ENCODE measurements around the gene POLA1.
"Not testable (repeated sequence)": the region's sequence is repeated elsewhere in the genome, so short reads cannot be mapped to it uniquely, and the experiment has no call there.

The POLA1 gene

GRCh38 chrX:24799565-24799964, 105.8 kb downstream of the POLA1 start:
- no peak for DNase-seq (ENCODE audit: low read depth in 2 of 2)

GRCh38 chrX:24805201-24805600, 111.5 kb downstream of the POLA1 start:
- no peak for DNase-seq (ENCODE audit: low read depth in 2 of 2)

GRCh38 chrX:24819807-24820206, 126.1 kb downstream of the POLA1 start:
- DNase-seq (ENCODE audit: low read depth in 2 of 2), result not testable (repeated sequence)

GRCh38 chrX:24828147-24828546, 134.4 kb downstream of the POLA1 start:
- DNase-seq (ENCODE audit: low read depth in 2 of 2), result no peak

GRCh38 chrX:24828600-24828999, 134.9 kb downstream of the POLA1 start:
- DNase-seq (ENCODE audit: low read depth in 2 of 2), result no peak

GRCh38 chrX:24833695-24834094, 140.0 kb downstream of the POLA1 start:
- DNase-seq (ENCODE audit: low read depth in 2 of 2), result no peak

- DNase-seq (ENCODE audit: low read depth in 2 of 2), result no peak
These were observed 144.2 kb downstream of the POLA1 start for GRCh38 chrX:24837966-24838365.

GRCh38 chrX:24838629-24839028, 144.9 kb downstream of the POLA1 start:
- DNase-seq (ENCODE audit: low read depth in 2 of 2), result no peak

- no peak for DNase-seq (ENCODE audit: low read depth in 2 of 2)
These were observed 145.6 kb downstream of the POLA1 start for GRCh38 chrX:24839331-24839730.

GRCh38 chrX:24842486-24842885, 148.8 kb downstream of the POLA1 start:
- no peak for DNase-seq (ENCODE audit: low read depth in 2 of 2)

GRCh38 chrX:24846550-24847150, 152.9 kb downstream of the POLA1 start:
- no peak for DNase-seq (ENCODE audit: low read depth in 2 of 2)

GRCh38 chrX:24851289-24851688, 157.6 kb downstream of the POLA1 start:
- DNase-seq (ENCODE audit: low read depth in 2 of 2), result no peak

- DNase-seq (ENCODE audit: low read depth in 2 of 2), result no peak
These were observed 158.1 kb downstream of the POLA1 start for GRCh38 chrX:24851780-24852179.

GRCh38 chrX:24858004-24858746, 164.5 kb downstream of the POLA1 start:
- no peak for DNase-seq (ENCODE audit: low read depth in 2 of 2)

- no peak for DNase-seq (ENCODE audit: low read depth in 2 of 2)
These were observed 165.6 kb downstream of the POLA1 start for GRCh38 chrX:24859211-24859841.

GRCh38 chrX:24860140-24860539, 166.4 kb downstream of the POLA1 start:
- DNase-seq (ENCODE audit: low read depth in 2 of 2), result no peak

GRCh38 chrX:24862343-24862742, 168.6 kb downstream of the POLA1 start:
- no peak for DNase-seq (ENCODE audit: low read depth in 2 of 2)

- not testable (repeated sequence) for DNase-seq (ENCODE audit: low read depth in 2 of 2)
These were observed 170.1 kb downstream of the POLA1 start for GRCh38 chrX:24863779-24864178.

- no peak for DNase-seq (ENCODE audit: low read depth in 2 of 2)
These were observed 176.4 kb downstream of the POLA1 start for GRCh38 chrX:24870143-24870542.

GRCh38 chrX:24874604-24875247, 181.0 kb downstream of the POLA1 start:
- no peak for DNase-seq (ENCODE audit: low read depth in 2 of 2)

- DNase-seq (ENCODE audit: low read depth in 2 of 2), result no peak
These were observed 183.0 kb downstream of the POLA1 start for GRCh38 chrX:24876530-24877287.

- no peak for DNase-seq (ENCODE audit: low read depth in 2 of 2)
These were observed 183.6 kb downstream of the POLA1 start for GRCh38 chrX:24877288-24877664.
